ENCODE results near the gene KCNH5.

Gene KCNH5

DNA sequence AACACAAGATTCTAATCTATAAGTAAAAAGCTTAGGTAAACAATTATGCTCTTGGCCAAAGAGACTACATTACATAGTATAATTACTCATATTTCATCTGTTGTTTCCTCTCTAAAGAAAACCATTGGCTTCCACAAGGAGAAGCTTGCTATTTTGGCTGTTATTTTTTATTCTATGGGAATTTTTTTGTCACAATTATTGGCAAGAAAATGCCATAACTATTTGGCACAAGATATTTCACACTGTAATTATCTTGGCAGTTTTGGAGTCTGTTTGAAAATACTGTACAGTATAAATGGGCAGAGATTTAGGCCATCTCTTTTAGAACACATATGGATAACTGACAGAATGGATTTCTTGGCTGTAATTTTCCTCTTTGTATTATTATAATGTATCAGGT is 51.2 kb downstream of the KCNH5 start:
- DNase-seq = no peak

- DNase-seq = peak; percentile 14
Observed at GRCh38 chr14:62988967-62989366, 56.3 kb downstream of the KCNH5 start.

DNA sequence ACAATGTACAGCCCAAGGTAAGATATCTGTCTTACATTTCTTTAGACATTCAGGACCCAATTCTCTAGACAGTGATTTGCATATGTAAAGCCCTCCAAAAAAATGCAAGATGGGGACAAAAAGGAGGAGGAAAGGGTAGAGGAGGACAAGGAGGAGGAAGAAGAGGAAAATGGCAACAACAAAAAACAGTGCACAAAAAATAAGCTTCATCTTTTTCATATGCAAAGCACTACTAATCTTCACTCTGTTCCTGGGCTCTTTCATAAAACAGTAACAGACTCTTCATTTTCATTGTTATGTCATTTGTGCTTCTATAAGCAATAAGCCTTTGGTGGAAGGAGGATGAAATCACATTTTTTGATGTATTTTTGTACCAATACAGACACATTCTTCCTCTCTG is 61.4 kb downstream of the KCNH5 start:
- no peak for DNase-seq

- DNase-seq = no peak
Observed at GRCh38 chr14:62980693-62981092, 64.6 kb downstream of the KCNH5 start.

DNA sequence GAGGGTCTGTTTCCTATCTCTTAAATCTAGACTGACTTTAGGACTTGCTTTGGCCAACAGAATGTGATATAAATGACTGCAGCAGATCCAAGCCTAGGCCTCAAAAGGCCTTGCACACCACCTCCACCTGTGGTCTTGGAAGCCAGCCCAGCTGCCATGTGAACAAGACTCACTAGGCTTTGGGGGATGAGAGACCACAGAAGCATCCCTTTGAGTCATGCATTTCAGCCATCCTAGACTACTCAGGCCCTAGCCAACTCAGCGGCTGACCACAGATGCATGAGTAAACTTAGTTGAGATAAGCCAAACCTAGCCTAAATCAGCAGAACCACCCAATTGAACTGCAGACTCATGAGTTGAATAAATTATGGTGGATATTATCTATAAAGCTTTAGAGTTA is 87.7 kb downstream of the KCNH5 start:
- peak; percentile 99 for DNase-seq

- no peak for DNase-seq
Observed at GRCh38 chr14:62956413-62956812, 88.8 kb downstream of the KCNH5 start.

GRCh38 chr14:62954165-62954564 is 91.1 kb downstream of the KCNH5 start:
- no peak for DNase-seq

GRCh38 chr14:62952226-62952625 is 93.0 kb downstream of the KCNH5 start:
- DNase-seq = no peak

GRCh38 chr14:62947301-62947700 is 98.0 kb downstream of the KCNH5 start:
- DNase-seq = no peak

DNA sequence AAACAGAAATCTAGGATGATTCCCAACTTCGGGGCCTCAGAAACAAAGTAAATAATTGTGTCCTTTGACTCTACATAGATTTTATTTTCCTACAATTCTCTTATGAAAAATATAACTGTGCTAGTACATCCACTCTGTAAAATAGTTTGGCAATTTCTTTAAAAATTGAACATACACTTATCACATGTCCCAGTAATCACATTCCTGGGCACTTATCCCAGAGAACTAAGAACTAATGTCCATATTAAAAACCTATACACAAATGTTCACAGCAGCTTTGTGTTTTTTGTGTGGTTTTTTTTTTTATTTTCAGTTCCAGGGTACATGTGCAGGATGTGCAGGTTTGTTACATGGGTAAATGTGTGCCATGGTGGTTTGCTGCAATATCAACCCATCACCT is 99.0 kb downstream of the KCNH5 start:
- no peak for DNase-seq

- peak; percentile 17 for DNase-seq
Observed at GRCh38 chr14:62943202-62943601, 102.1 kb downstream of the KCNH5 start.

- no peak for DNase-seq
Observed at GRCh38 chr14:62939970-62940369, 105.3 kb downstream of the KCNH5 start.

GRCh38 chr14:62938778-62939177 is 106.5 kb downstream of the KCNH5 start:
- no peak for DNase-seq

GRCh38 chr14:62934439-62934838 is 110.8 kb downstream of the KCNH5 start:
- no peak for DNase-seq

DNA sequence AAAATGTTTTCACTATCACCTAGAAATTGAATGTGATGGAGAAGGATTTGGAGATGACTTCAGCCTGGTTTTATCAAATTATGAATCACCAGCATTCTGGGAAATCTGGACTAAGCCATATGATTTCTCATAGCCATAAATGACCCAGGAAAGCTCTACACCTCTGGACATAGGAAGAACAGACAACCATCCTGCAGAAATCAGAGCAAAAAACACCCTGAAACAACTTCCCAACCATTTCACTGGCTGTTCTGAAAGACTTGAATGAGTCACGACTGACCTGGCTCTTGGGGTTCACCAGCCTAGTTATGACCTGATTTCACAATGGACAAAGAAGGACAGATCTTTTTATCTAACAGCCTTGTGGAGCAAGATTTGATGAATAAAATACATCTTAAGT is 123.8 kb downstream of the KCNH5 start:
- peak; percentile 62 for DNase-seq

DNA sequence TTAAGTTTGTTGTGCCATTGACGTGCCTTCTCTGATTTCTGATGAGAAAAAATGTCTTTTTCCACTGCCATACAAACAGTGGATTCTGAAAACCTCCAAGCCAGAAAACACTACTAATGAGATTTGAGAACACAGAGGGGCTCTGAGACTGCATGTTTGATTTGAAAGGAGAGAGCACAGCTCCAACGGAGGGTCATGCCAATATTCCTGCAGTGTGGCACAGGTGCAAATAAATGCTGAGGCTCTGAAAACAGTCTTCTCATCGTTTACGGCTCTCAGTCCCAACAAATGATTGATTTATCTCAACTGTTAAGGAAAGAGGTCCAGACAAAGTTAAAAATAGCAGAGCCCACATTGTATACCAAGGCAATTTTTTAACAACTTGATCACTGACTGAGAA is 128.7 kb downstream of the KCNH5 start:
- DNase-seq = no peak

GRCh38 chr14:62914873-62915272 is 130.4 kb downstream of the KCNH5 start:
- no peak for DNase-seq

DNA sequence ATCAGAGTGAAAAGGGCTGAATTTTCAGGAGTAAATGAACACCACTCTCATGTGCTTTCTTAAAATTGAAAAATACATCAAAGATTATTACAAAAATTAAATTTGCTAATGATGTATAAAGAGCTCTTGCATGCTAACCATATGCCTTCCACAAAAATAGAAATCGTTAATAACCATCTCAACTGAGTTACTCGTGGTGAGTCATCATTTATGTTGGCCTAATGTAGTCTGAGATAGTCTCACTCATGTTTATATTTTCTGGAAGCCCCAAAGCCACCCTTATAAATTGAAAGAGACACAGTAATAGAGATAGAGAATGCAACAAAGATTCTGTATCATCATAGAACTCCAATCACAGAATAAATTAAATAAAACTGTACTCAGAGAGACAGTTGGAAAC is 131.2 kb downstream of the KCNH5 start:
- DNase-seq = peak; percentile 50

GRCh38 chr14:62908506-62908905 is 136.8 kb downstream of the KCNH5 start:
- no peak for DNase-seq

GRCh38 chr14:62905566-62905965 is 139.7 kb downstream of the KCNH5 start:
- DNase-seq = no peak

- DNase-seq = no peak
Observed at GRCh38 chr14:62897771-62898170, 147.5 kb downstream of the KCNH5 start.

GRCh38 chr14:62896932-62897456 is 148.3 kb downstream of the KCNH5 start:
- no peak for DNase-seq

DNA sequence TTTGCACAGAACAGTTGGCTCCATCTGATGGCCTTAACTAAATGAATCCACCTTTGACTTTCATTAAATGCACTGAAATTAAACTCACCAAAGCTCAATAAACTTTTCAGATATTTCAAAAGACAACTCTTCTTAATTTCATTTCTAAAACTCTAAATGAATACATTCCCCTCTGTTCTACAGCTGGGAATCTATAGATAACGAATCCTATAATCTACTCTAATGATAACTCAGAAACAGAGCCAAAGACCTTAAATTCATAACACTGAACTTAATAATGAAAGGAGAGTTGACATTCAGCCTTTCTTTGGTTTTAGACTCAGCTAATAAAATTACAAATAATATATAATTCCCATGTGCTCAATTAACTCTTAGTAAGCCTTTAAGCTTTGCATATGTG is 150.5 kb downstream of the KCNH5 start:
- DNase-seq = no peak

GRCh38 chr14:62889364-62889763 is 155.9 kb downstream of the KCNH5 start:
- DNase-seq = no peak

DNA sequence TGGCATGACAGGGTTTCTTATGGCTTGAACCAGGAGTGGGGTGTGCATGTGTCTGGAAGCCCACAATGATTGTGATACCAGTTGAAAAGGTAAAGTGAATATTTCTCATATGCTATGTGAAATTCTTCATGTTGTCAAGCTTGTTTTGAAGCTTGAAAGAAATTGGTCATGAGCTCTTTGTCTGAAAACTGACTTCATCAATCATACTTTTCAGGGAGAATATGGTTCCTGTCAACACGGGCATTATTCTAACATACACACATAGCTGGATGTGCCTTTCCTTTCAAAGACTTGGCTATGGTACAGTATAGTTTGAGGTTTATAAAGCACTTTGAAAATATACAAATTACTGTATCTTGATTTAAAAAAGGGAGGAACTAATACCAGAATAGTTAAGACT is 158.8 kb downstream of the KCNH5 start:
- no peak for DNase-seq

DNA sequence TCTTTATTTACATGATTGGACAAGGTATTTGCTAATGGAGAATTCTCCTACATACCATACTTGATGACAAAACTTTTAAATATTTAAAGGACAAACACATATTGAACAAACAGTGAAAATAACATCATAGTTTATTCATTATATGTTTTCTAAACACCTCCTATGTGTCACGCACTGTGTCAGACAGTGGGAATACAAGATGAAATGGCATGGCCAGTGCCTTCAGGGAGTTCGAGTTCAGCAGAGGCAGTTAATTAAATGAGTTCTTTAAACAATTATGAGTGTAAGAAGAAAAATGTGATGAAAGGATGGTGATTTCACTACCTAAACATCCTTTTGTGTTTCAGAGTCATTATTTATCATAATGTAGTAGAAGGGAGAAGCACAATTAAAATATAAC is 159.8 kb downstream of the KCNH5 start:
- DNase-seq = no peak

All from NCI-H226 (cell line).